ENCODE data around the gene ILRUN.

Gene ILRUN

DNA sequence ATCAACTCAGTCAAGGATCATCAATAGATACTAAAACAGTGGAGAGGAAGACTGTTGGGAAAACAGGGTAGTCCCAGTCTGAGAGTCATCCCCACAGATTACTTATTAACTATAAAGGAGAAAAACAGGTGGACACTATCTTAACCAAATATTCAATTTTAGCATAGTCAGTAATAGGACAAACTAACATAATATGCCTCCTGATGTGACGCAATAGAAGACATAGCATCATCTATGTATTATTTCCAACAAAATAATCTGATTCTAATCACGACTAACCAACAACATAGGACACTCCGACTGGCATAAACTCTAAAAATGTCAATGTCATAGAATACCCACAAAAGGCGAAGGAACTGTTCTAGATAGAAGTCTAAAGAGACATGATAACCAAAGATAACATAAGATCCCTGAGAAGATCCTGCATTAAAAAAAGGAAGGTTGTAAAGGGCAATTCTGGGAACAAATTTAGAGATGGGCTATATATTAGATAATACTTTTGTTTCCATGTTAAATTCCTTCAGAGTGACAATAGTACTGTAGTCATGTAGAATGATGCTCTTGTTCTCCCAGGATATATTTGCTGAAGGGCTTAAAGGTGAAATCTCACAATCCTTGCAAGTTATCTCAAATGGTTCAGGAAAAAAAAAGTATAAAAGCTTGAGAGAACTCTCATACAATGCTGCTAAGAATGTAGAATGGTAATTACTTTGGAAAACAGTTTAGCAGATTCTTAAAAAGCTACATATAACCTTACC is 28.9 kb downstream of the ILRUN start:
- no peak overlapping the region for H4K5ac ChIP-seq (ENCODE audit: low read length)
- no peak overlapping the region for H3K27ac ChIP-seq (ENCODE audit: low read depth, low read length)
- no peak overlapping the region for H2BK5ac ChIP-seq (ENCODE audit: low read length)
- H2BK15ac ChIP-seq (replicated peaks; ENCODE audit: low read depth), result no peak overlapping the region
- H2AK5ac ChIP-seq (ENCODE audit: low read length), result no peak overlapping the region
- H3K27me3 ChIP-seq (ENCODE audit: insufficient read depth, low read length, poor library complexity), result no peaks in the 10 kb centered on the region
- no peaks in the 10 kb centered on the region for H3K4me1 ChIP-seq (ENCODE audit: control insufficient read depth, low read depth, low read length)
- WGBS (ENCODE audit: extremely low coverage, insufficient coverage, low lambda C conversion rate), result no CpG with 5 or more reads among the region's 4 CpGs
- H3K56ac ChIP-seq (ENCODE audit: low read length), result no peak overlapping the region
- H3K79me2 ChIP-seq (ENCODE audit: control insufficient read depth, insufficient read depth, low read length), result peaks cover 5% of the 10 kb centered on the region
- no peak overlapping the region for H4K8ac ChIP-seq (ENCODE audit: low read depth, low read length)
- no peak overlapping the region for H3K4me2 ChIP-seq (ENCODE audit: low read length)
- DNase-seq, result no peak
- H3K79me1 ChIP-seq (ENCODE audit: low read length), result peaks cover 7% of the 10 kb centered on the region
- no peak overlapping the region for H2BK120ac ChIP-seq (ENCODE audit: low read depth, low read length)
- no peak overlapping the region for H3K4ac ChIP-seq (ENCODE audit: low read depth, low read length)
- H3K36me3 ChIP-seq (ENCODE audit: control insufficient read depth, insufficient read depth, low read length), result no peaks in the 10 kb centered on the region
- H3K9ac ChIP-seq (ENCODE audit: low read length), result no peak overlapping the region
- no peak overlapping the region for H3K23ac ChIP-seq (ENCODE audit: low read length)
- no peak overlapping the region for H3K4me3 ChIP-seq (ENCODE audit: low read length)
- H3K18ac ChIP-seq (ENCODE audit: low read length), result no peak overlapping the region

DNA sequence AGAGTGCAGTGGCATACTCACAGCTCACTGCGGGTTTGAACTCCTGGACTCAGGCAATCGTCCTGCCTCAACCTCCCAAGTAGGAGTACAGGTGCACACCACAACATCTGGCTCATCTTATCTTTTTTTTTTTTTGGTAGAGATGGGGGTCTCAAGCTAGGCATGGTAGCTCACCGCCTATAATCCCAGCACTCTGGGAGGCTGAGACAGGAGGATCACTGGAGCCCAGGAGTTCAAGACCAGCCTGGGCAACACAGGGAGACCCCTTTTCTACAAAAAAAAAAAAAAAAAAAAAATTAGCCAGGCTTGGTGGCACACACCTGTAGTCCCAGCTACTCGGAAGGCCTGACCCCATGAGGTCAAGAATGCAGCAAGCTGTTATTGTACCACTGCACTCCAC is 31.5 kb downstream of the ILRUN start:
- no peak overlapping the region for H4K5ac ChIP-seq (ENCODE audit: low read length)
- no CpG with 5 or more reads among the region's 4 CpGs for WGBS (ENCODE audit: extremely low coverage, insufficient coverage, low lambda C conversion rate)
- H2BK15ac ChIP-seq (replicated peaks; ENCODE audit: low read depth), result no peak overlapping the region
- no peak overlapping the region for H3K18ac ChIP-seq (ENCODE audit: low read length)
- peaks cover 6% of the 10 kb centered on the region for H3K79me1 ChIP-seq (ENCODE audit: low read length)
- no peak overlapping the region for H4K8ac ChIP-seq (ENCODE audit: low read depth, low read length)
- H3K4me2 ChIP-seq (ENCODE audit: low read length), result no peak overlapping the region
- no peak overlapping the region for H2AK5ac ChIP-seq (ENCODE audit: low read length)
- H2BK120ac ChIP-seq (ENCODE audit: low read depth, low read length), result no peak overlapping the region
- no peaks in the 10 kb centered on the region for H3K4me1 ChIP-seq (ENCODE audit: control insufficient read depth, low read depth, low read length)
- no peak overlapping the region for H3K23ac ChIP-seq (ENCODE audit: low read length)
- no peak overlapping the region for H3K4me3 ChIP-seq (ENCODE audit: low read length)
- no peak overlapping the region for H3K27ac ChIP-seq (ENCODE audit: low read depth, low read length)
- no peak for DNase-seq
- H3K56ac ChIP-seq (ENCODE audit: low read length), result no peak overlapping the region
- no peak overlapping the region for H3K9ac ChIP-seq (ENCODE audit: low read length)
- no peaks in the 10 kb centered on the region for H3K36me3 ChIP-seq (ENCODE audit: control insufficient read depth, insufficient read depth, low read length)
- no peak overlapping the region for H3K4ac ChIP-seq (ENCODE audit: low read depth, low read length)
- H3K79me2 ChIP-seq (ENCODE audit: control insufficient read depth, insufficient read depth, low read length), result peaks cover 7% of the 10 kb centered on the region
- H3K27me3 ChIP-seq (ENCODE audit: insufficient read depth, low read length, poor library complexity), result no peaks in the 10 kb centered on the region
- no peak overlapping the region for H2BK5ac ChIP-seq (ENCODE audit: low read length)

GRCh38 chr6:34664256-34664971 is 32.2 kb downstream of the ILRUN start:
- no peaks in the 10 kb centered on the region for H3K36me3 ChIP-seq (ENCODE audit: control insufficient read depth, insufficient read depth, low read length)
- H3K79me2 ChIP-seq (ENCODE audit: control insufficient read depth, insufficient read depth, low read length), result peaks cover 7% of the 10 kb centered on the region
- H3K9ac ChIP-seq (ENCODE audit: low read length), result no peak overlapping the region
- H3K27ac ChIP-seq (ENCODE audit: low read depth, low read length), result no peak overlapping the region
- no peak overlapping the region for H4K8ac ChIP-seq (ENCODE audit: low read depth, low read length)
- no peaks in the 10 kb centered on the region for H3K4me1 ChIP-seq (ENCODE audit: control insufficient read depth, low read depth, low read length)
- H2AK5ac ChIP-seq (ENCODE audit: low read length), result no peak overlapping the region
- no peak overlapping the region for H2BK15ac ChIP-seq (replicated peaks; ENCODE audit: low read depth)
- H3K27me3 ChIP-seq (ENCODE audit: insufficient read depth, low read length, poor library complexity), result no peaks in the 10 kb centered on the region
- no peak for DNase-seq
- H3K18ac ChIP-seq (ENCODE audit: low read length), result peak overlapping the region; percentile 90
- no peak overlapping the region for H2BK120ac ChIP-seq (ENCODE audit: low read depth, low read length)
- H2BK5ac ChIP-seq (ENCODE audit: low read length), result no peak overlapping the region
- no CpG with 5 or more reads among the region's 4 CpGs for WGBS (ENCODE audit: extremely low coverage, insufficient coverage, low lambda C conversion rate)
- peaks cover 6% of the 10 kb centered on the region for H3K79me1 ChIP-seq (ENCODE audit: low read length)
- H3K56ac ChIP-seq (ENCODE audit: low read length), result no peak overlapping the region
- H4K5ac ChIP-seq (ENCODE audit: low read length), result no peak overlapping the region
- no peak overlapping the region for H3K4me3 ChIP-seq (ENCODE audit: low read length)
- no peak overlapping the region for H3K4me2 ChIP-seq (ENCODE audit: low read length)
- H3K23ac ChIP-seq (ENCODE audit: low read length), result no peak overlapping the region
- H3K4ac ChIP-seq (ENCODE audit: low read depth, low read length), result no peak overlapping the region

GRCh38 chr6:34663831-34664255 is 32.7 kb downstream of the ILRUN start:
- peak; percentile 46 for DNase-seq
- H3K79me1 ChIP-seq (ENCODE audit: low read length), result peaks cover 9% of the 10 kb centered on the region
- no CpG with 5 or more reads among the region's 5 CpGs for WGBS (ENCODE audit: extremely low coverage, insufficient coverage, low lambda C conversion rate)
- no peak overlapping the region for H2AK5ac ChIP-seq (ENCODE audit: low read length)
- H3K4me1 ChIP-seq (ENCODE audit: control insufficient read depth, low read depth, low read length), result no peaks in the 10 kb centered on the region
- H2BK5ac ChIP-seq (ENCODE audit: low read length), result no peak overlapping the region
- peak overlapping the region; percentile 62 for H4K5ac ChIP-seq (ENCODE audit: low read length)
- no peaks in the 10 kb centered on the region for H3K36me3 ChIP-seq (ENCODE audit: control insufficient read depth, insufficient read depth, low read length)
- H2BK15ac ChIP-seq (replicated peaks; ENCODE audit: low read depth), result no peak overlapping the region
- peak overlapping the region; percentile 17 for H3K56ac ChIP-seq (ENCODE audit: low read length)
- H3K4me3 ChIP-seq (ENCODE audit: low read length), result no peak overlapping the region
- H4K8ac ChIP-seq (ENCODE audit: low read depth, low read length), result no peak overlapping the region
- H3K4me2 ChIP-seq (ENCODE audit: low read length), result no peak overlapping the region
- no peaks in the 10 kb centered on the region for H3K27me3 ChIP-seq (ENCODE audit: insufficient read depth, low read length, poor library complexity)
- H3K9ac ChIP-seq (ENCODE audit: low read length), result no peak overlapping the region
- H3K18ac ChIP-seq (ENCODE audit: low read length), result no peak overlapping the region
- peaks cover 10% of the 10 kb centered on the region for H3K79me2 ChIP-seq (ENCODE audit: control insufficient read depth, insufficient read depth, low read length)
- no peak overlapping the region for H2BK120ac ChIP-seq (ENCODE audit: low read depth, low read length)
- H3K27ac ChIP-seq (ENCODE audit: low read depth, low read length), result no peak overlapping the region
- no peak overlapping the region for H3K23ac ChIP-seq (ENCODE audit: low read length)
- peak overlapping the region; percentile 16 for H3K4ac ChIP-seq (ENCODE audit: low read depth, low read length)

DNA sequence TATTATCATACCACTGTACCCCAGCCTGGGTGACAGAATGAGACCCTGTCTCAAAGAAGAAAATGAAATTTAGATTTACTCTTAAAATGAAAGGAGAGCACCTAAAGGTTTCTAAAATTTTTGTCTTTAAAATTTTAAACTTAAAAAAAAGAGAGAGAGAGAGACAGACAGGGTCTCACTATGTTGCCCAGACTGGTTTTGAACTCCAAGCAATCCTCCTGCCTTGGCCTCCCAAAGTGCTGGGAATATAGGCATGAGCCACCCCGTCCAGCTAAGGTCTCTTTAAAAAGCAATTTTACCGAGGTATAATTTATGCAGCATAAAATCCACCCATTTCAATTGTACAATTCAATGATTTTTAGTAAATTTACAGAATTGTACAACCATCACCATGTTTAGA is 33.2 kb downstream of the ILRUN start:
- Histone ChIP-seq H3K56ac (ENCODE audit: low read length) (no peak overlapping the region), H4K5ac (ENCODE audit: low read length) (no peak overlapping the region), H2BK15ac (replicated peaks; ENCODE audit: low read depth) (no peak overlapping the region), H3K18ac (ENCODE audit: low read length) (no peak overlapping the region), H3K27ac (ENCODE audit: low read depth, low read length) (no peak overlapping the region), H2AK5ac (ENCODE audit: low read length) (no peak overlapping the region), H4K8ac (ENCODE audit: low read depth, low read length) (no peak overlapping the region), H3K4me3 (ENCODE audit: low read length) (no peak overlapping the region), H3K4me2 (ENCODE audit: low read length) (no peak overlapping the region), H3K9ac (ENCODE audit: low read length) (no peak overlapping the region), H3K79me1 (ENCODE audit: low read length) (peaks cover 10% of the 10 kb centered on the region), H2BK120ac (ENCODE audit: low read depth, low read length) (peak overlapping the region; percentile 51), H3K27me3 (ENCODE audit: insufficient read depth, low read length, poor library complexity) (no peaks in the 10 kb centered on the region), H3K4ac (ENCODE audit: low read depth, low read length) (no peak overlapping the region), H2BK5ac (ENCODE audit: low read length) (no peak overlapping the region), H3K36me3 (ENCODE audit: control insufficient read depth, insufficient read depth, low read length) (no peaks in the 10 kb centered on the region), H3K4me1 (ENCODE audit: control insufficient read depth, low read depth, low read length) (no peaks in the 10 kb centered on the region), H3K23ac (ENCODE audit: low read length) (no peak overlapping the region), H3K79me2 (ENCODE audit: control insufficient read depth, insufficient read depth, low read length) (peaks cover 11% of the 10 kb centered on the region)
- DNase-seq, result no peak
- no CpG with 5 or more reads among the region's 2 CpGs for WGBS (ENCODE audit: extremely low coverage, insufficient coverage, low lambda C conversion rate)
